HepG2 (cell line): ENCODE data around the gene TACC3. TPM values are rescaled to one million over a fixed set of nuclear protein-coding genes. Genes with fewer than 3 reads are reported as not detected.

Source experiments
- AKNA ChIP-seq: sonication (generic); formaldehyde crosslinking; IDR thresholded peaks from 2 replicates; pipeline ENCODE4 v1.4.0; 2020; ENCODE audit warnings: missing genetic modification reagents, borderline replicate concordance
- CEBPB ChIP-seq: IDR thresholded peaks from 2 replicates; pipeline ENCODE4 v1.6.1; 2011; ENCODE audit warnings: low read depth, low read length, improper control_type of control experiment, borderline replicate concordance
- CHD4 ChIP-seq: fragments of 200-600 bp; sonication (generic); IDR thresholded peaks from 2 replicates; pipeline ENCODE4 v1.7.0; 2017; ENCODE audit warnings: mild to moderate bottlenecking, low read length, borderline replicate concordance
- DRAP1 ChIP-seq: IDR thresholded peaks from 2 replicates; pipeline ENCODE4 v1.6.1; 2016; ENCODE audit warnings: missing genetic modification reagents, missing compliant biosample characterization
- ETV6 ChIP-seq: sonication (generic); formaldehyde crosslinking; conservative IDR thresholded peaks from 2 replicates; pipeline ENCODE4 v1.4.0; 2020; ENCODE audit warnings: missing genetic modification reagents
- HNRNPL ChIP-seq: fragments of 200-400 bp; formaldehyde crosslinking; IDR thresholded peaks from 2 replicates; pipeline ENCODE4 v1.6.1; 2017; ENCODE audit warnings: mild to moderate bottlenecking, low read depth, low read length
- NONO ChIP-seq, 2 experiments: fragments of 450-650 bp in 1 of 2; sonication (generic) in 1 of 2; formaldehyde crosslinking in 1 of 2; IDR thresholded peaks in 1 of 2; conservative IDR thresholded peaks in 1 of 2; 2 replicates each; pipeline versions ENCODE4 v1.6.1 to v1.8.0; 2017 to 2022; ENCODE audit warnings: mild to moderate bottlenecking in 1 of 2, missing genetic modification reagents in 1 of 2, moderate library complexity in 1 of 2
- SATB2 ChIP-seq: sonication (generic); formaldehyde crosslinking; IDR thresholded peaks from 2 replicates; pipeline ENCODE4 v1.5.0; 2020; ENCODE audit warnings: missing genetic modification reagents
- SKI ChIP-seq: fragments of 450-650 bp; IDR thresholded peaks from one replicate; pipeline ENCODE4 v1.6.1; 2018; ENCODE audit warnings: mild to moderate bottlenecking; ENCODE audit not compliant: partially characterized antibody
- SPEN ChIP-seq: sonication (generic); formaldehyde crosslinking; IDR thresholded peaks from 2 replicates; pipeline ENCODE4 v1.5.1; 2020; ENCODE audit warnings: low read depth, mild to moderate bottlenecking, missing genetic modification reagents
- ZFP41 ChIP-seq: sonication (generic); formaldehyde crosslinking; IDR thresholded peaks from 2 replicates; pipeline ENCODE4 v1.4.0; 2020; ENCODE audit warnings: mild to moderate bottlenecking, missing genetic modification reagents, borderline replicate concordance
- ZNF24 ChIP-seq: fragments of 450-650 bp; IDR thresholded peaks from 2 replicates; pipeline ENCODE4 v1.6.1; 2017; ENCODE audit warnings: antibody characterized with exemption, mild to moderate bottlenecking
- ZNF274 ChIP-seq: sonication (generic); formaldehyde crosslinking; IDR thresholded peaks from 2 replicates; pipeline ENCODE4 v1.5.1; 2020; ENCODE audit warnings: mild to moderate bottlenecking, missing genetic modification reagents
- ZNF317 ChIP-seq: sonication (generic); formaldehyde crosslinking; IDR thresholded peaks from 2 replicates; pipeline ENCODE4 v1.5.0; 2020; ENCODE audit warnings: mild to moderate bottlenecking, missing genetic modification reagents
- ZNF34 ChIP-seq: sonication (generic); formaldehyde crosslinking; IDR thresholded peaks from 2 replicates; pipeline ENCODE4 v1.4.0; 2020; ENCODE audit warnings: mild to moderate bottlenecking, missing genetic modification reagents, borderline replicate concordance
- ZNF747 ChIP-seq: sonication (generic); formaldehyde crosslinking; IDR thresholded peaks from 2 replicates; pipeline ENCODE4 v1.8.1; 2023; ENCODE audit warnings: missing genetic modification reagents, mild to moderate bottlenecking, borderline replicate concordance
- polyA plus RNA-seq, 8 experiments: library from polyadenylated mRNA; depleted of rRNA in 3 of 8; stranded (reverse) in 7 of 8; unstranded in 1 of 8; fragments of >200 nt; fragmentation: Illumina TruSeq in 4 of 8; extraction: Trizol in 4 of 8; gene quantifications; 2 replicates each; pipeline versions ENCODE4 v1.2.1 to v1.2.3, GENCODE V29; 2011 to 2016; ENCODE audit warnings: low read depth in 4 of 8, missing spikeins in 1 of 8, mixed read lengths in 1 of 8; ENCODE audit not compliant: insufficient read depth in 1 of 8
- total RNA-seq, 5 experiments: library from RNA; depleted of rRNA; stranded (reverse); fragments of >200 nt; fragmentation: Illumina TruSeq; extraction: Trizol; gene quantifications; 2 replicates each; pipeline ENCODE4 v1.2.3, GENCODE V29; 2016; ENCODE audit warnings: low read depth in 1 of 5
- TF ChIP-seq, protein P1 (sequence below): IDR thresholded peaks from 2 replicates; pipeline ENCODE4 v1.6.1; 2018; ENCODE audit warnings: missing genetic modification reagents, mild to moderate bottlenecking, missing compliant biosample characterization
- TF ChIP-seq, protein P2 (sequence below): sonication (generic); formaldehyde crosslinking; IDR thresholded peaks from 2 replicates; pipeline ENCODE4 v1.8.0; 2022; ENCODE audit warnings: missing genetic modification reagents, mild to moderate bottlenecking, inconsistent platforms, borderline replicate concordance

Gene TACC3
- total and polyA plus RNA-seq, 2 of the 13 experiments (the other 11 are each of a cell fraction or from before 2014, with no cell fraction given), result 20.3 to 21.2 TPM

- TF ChIP-seq DRAP1 (CRISPR knock-in tag), result no peak; the same call in 1 of the 2 replicates
- TF ChIP-seq CEBPB, result no peak
- peak; percentile 44; the same call in 1 of the 2 replicates for TF ChIP-seq CHD4
- TF ChIP-seq ZFP41 (CRISPR knock-in tag), result no peak
- peak; percentile 44; the same call in 1 of the 2 replicates for TF ChIP-seq ZNF317 (CRISPR knock-in tag)
- no peak for TF ChIP-seq SATB2 (CRISPR knock-in tag)
- TF ChIP-seq AKNA (CRISPR knock-in tag), result no peak
- TF ChIP-seq, protein P1, sequence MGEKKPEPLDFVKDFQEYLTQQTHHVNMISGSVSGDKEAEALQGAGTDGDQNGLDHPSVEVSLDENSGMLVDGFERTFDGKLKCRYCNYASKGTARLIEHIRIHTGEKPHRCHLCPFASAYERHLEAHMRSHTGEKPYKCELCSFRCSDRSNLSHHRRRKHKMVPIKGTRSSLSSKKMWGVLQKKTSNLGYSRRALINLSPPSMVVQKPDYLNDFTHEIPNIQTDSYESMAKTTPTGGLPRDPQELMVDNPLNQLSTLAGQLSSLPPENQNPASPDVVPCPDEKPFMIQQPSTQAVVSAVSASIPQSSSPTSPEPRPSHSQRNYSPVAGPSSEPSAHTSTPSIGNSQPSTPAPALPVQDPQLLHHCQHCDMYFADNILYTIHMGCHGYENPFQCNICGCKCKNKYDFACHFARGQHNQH (CRISPR knock-in tag), result peak; percentile 68; the same call in 1 of the 2 replicates
- no peak for TF ChIP-seq NONO (IDR thresholded peaks at IDR 0.05)
- TF ChIP-seq NONO (CRISPR knock-in tag; conservative IDR thresholded peaks at IDR 0.05), result no peak
- no peak for TF ChIP-seq SKI
- TF ChIP-seq HNRNPL, result peak; percentile 93
- peak; percentile 37; the same call in 1 of the 2 replicates for TF ChIP-seq ETV6 (CRISPR knock-in tag)
- TF ChIP-seq, protein P2, sequence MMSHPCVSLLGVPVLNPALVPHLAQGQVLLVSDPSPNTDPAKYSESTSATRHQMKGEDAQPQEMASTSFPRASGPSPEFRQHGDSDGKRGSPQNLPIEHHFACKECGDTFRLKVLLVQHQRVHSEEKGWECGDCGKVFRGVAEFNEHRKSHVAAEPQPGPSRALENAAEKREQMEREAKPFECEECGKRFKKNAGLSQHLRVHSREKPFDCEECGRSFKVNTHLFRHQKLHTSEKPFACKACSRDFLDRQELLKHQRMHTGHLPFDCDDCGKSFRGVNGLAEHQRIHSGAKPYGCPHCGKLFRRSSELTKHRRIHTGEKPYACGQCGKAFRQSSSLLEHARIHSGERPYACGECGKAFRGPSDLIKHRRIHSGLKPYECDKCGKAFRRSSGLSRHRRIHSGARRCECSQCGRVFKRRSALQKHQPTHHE (CRISPR knock-in tag), result no peak
- TF ChIP-seq ZNF34, result peak; percentile 91; the same call in 1 of the 2 replicates
- TF ChIP-seq ZNF274 (CRISPR knock-in tag), result no peak
- TF ChIP-seq ZNF24, result no peak
- peak; percentile 22; the same call in 1 of the 2 replicates for TF ChIP-seq ZNF747 (CRISPR knock-in tag)
- peak; percentile 82; the same call in 1 of the 2 replicates for TF ChIP-seq SPEN (CRISPR knock-in tag)
These were observed 58.5 kb downstream of the TACC3 start (continued) for GRCh38 chr4:1779588-1780382.
